Stimulated activated CD4-positive, alpha-beta T cell treated with anti-CD3 and anti-CD28 coated beads, Interleukin-12 subunit alpha, Interleukin-12 subunit beta, amount 100 ng/mL, for 48 hours (primary cell): ENCODE results near the gene CACNA1E.
A peak's percentile ranks its signal among the peaks of the same experiment; 100 is the strongest.

ENCODE experiments used
- DNase-seq, 3 donors: peaks; one replicate each; pipeline ENCODE4 v3.0.0-alpha.2; 2020; ENCODE audit warnings: low read depth in 2 of 3, low spot score in 1 of 3

CACNA1E gene

DNA sequence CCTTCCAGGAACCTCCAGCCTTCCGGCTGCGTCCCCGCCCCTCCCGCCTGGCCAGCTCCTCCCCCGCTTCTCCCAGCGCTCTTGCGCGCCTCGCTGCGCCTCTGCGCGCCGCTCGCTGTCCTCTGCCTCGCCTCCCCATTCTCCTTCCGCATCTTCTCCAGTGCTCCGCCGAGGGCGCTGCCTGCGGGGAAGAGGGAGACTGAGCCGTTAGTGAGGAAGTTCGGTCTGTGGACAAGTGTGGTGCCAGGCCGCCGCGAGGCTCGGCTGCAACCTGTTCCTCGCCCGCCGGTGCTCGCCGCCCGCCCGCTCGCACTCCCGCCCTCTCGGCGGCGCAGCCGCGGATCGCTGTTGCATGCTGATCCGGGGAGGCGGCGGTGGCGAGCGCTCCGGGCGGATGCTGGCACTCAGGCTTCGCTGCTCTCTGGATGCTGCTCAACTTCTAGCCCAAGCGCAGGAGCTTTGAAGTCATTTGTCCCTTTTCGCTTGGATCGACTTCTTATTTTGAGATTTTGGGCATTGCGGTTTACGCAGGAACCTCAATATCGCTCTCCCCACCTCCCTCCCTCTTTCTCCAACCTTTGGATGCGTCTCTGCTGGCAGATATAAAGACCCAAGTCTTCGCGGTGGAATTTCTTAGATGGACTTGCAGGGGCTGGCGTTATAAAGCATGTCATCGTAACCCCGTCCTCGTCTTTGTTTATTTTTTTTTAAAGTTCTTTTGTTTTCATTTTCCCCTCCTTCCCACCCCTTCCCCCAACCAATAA, 614 bp upstream of the CACNA1E start:
- peak; percentile 14 to 41 (median 19) for DNase-seq

DNA sequence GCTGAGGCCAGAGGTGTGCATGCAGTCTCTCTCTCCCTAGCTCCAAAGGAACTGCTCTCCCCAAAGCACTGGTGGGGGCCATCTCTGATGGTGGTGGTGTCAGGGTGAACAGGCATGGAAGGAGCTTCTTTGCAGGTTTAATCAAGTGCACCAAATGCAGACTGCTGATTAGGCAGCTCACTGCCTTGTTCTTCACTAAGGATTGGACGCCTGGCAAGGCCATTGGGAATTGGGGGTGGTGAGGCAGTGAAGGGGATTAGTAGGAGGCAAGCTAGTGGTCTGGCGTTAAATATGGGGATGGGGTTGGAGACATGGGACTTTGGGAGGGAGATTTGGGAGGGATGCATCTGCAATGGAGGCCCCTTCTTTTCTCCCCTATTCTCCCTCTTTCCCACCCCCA, 1.5 kb downstream of the CACNA1E start:
- no peak for DNase-seq

DNA sequence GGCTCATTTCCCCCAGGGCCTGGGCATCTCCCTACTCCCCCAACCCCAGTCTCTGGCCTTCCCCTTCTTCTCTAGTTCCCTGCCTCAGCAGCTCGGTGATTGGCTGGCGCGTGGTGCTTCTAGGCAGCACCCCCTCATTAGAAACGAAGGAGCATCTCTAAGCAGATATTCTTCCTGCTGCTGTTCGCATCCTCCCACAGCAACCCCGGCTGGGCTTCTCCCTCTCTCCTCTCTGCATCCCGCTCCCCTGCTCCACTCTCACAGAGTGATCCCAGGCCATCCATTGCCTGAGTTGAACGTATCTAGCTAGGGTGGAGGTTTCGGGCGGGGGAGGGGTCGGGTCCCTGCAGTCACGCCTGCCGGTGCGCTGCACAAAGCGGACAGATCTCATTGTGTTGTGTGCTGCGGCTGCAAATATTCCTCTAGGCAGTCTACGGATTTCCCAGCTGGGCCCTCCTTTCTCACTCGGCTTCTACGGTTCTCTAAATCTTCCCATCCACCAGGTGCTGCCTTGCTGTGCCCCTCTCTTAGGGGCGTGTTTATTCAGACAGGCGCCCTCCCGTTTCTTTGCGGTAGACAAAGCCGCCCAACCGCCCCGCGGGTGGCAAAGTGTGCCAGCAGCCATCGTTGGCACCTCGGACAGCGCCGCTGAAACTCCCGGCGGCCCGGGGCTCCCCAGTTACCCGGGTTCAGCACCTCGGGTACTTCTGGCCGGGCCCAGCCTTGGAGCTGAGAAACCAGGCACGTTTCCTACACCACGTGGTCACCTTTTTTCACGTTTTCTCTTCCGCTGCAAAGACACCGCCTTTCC, 2.2 kb downstream of the CACNA1E start:
- no peak for DNase-seq

DNA sequence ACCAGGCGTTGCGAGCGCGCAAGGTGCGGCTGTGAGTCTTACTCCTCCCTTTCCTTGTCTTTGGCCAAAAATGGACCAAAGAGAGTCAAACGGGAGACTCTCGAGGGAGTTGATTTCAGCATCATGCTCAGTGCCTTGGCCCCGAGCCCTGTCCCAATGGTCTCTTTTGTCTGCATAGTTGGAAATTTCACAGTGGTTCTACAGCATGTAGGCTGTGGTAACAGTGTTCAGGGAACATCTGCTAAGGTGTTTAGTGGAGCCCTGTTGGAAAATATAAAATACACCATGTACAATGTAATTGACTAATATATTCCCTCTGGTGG, 2.7 kb downstream of the CACNA1E start:
- DNase-seq: no peak

DNA sequence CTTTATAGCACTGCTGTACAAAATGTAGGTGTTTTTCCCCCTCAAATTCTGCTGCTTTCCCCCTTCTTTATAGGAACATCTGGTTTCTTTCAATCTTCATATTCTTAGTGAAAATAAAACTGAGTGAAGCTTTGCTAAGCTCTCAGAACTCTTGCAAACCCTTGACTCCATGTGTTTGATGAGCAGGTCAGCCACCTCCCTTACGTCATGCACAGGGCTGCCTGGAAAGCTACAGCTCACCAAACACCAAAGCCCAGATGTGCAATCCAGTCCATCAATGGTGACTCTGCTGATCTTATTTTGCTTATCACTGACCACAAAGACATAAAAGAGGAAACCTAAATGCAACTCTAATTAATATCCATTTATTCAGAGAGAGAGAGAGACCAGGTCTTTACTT, 5.5 kb downstream of the CACNA1E start:
- no peak for DNase-seq

DNA sequence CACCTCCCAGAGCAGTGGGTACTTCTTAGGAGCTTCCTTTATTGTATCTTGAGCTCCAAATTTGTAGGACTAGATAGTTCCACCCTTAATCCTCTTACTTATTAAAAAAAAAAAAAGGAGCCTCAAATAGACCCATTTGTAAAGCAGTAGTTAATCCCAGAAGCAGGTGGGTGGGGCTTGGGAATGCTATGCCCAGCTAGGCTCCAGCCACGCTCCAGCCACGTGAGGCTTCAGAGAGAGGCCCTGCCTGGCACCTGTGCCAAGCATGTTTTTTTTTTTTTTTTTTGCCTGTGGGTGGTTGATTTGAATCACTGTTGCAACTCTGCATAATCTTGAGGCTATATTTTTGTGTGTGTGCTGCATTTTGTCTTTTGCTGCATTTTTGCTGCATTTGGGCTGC, 7.0 kb downstream of the CACNA1E start:
- DNase-seq: no peak

DNA sequence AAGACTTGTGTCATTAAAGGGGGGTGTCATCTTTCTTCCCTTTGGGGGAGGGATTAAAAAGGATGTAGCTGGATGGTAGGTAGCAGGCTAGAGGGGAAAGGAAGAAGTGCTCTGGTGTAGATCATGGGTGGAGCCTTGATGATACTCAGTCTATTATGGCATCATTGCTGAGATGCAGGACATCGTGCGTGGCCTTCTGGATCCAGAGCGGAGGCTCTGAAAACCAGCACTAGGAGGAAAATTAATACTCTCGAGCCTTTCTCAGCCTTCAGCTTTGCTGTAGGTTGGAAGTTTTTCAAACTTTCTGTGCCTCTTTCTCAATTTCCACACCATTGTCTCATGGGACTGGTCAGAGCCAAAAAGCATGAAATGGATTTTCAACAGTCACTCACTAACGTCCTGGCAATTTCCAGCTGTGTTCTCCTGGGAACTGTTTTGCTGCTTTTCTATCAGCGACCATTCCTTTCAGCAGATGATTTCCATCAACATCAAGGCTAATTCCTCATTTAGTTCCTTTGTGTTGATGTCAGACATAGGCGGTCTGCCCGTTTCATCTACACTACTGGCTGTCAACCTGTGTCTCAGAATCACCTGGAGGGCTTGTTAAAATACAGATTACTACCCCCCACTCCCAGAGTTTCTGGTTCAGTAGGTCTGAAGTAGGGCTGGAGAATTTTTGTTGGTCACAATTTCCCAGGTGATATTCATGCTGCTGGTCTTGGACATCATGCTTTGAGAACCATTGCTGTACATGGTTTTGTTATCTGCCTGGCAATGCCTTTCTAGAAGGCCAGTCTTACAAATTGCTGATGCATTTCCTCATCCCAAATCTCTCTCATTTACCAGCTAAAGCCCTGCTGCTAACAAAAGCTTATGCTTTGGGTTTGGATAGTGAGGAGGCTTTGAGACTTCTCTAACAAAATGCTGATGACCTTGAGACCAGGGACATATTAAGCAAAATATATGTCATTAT, 7.7 kb downstream of the CACNA1E start:
- no peak for DNase-seq

DNA sequence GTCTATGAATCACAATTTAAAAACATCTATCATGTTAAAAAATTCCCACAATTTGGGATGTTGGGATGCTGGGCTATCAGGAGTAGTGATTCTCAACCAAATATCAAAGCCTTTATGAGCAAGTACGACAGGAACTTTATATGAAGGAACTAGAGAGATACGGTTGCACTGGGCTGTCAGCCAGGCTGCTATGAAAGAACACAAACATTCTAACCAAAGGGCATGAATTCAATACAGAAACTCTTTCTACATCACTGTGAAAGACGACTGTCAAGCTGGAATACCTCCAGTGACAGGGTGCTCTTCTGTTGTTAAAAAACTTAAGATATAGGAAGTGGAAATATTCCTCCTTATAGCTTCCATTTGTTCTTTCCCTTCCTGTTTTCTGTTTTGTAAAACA, 9.8 kb downstream of the CACNA1E start:
- DNase-seq: no peak

DNA sequence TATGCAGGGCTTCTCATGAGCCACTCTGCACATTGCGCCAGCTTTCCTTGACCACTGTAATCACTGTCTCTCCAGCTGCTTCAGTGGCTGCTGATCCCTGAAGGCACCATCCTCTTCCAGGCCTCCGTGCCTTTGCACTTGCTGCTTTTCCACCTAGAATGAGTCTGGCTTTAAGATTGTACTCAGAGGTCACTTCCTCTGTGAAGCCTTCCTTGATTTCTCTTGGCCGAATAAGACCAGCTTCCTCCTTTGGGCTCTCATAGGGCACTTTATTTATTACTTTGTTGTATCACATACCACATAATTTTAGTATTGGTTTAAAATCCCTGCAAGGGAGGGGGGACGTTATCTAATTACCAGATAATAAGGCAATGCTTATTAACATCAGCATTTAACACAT, 10.6 kb downstream of the CACNA1E start:
- DNase-seq: no peak

DNA sequence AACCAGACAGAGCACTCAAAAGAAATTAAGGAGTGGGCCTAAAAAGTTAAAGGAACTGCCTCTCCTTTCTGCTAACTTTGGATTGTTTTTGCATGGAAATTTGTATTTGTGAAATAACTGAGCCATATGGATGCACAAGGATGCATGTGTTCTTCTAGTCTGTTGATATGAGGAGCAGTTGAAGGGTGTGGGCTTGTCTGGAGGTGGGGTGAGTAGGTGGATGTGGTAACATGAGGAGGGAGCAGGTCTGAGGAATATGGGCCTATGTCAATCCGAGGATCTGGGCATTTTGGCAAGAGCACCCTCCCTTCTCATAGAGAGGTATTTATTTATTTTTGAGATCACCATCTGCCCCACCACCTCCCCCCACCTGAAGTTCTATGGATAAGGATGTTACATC, 13.4 kb downstream of the CACNA1E start:
- no peak for DNase-seq

DNA sequence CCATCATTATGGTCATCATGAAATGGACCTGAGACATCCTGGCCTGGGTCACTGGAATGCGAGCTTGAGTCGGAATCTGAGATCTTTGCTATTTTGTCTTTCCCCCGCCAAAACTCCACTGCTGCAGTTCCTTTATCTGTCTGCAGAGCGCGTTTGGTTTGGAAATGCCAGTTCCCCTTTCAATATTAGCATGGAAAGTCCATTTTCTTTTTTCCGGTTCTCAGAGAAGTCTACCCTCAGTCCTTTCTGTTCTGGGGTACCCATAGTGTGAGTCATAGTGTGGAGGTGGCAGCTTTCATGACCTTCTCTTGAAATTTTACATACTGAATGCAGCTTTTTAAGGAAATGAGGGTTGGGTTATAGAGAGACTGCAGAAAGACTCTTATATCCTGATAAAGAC, 14.6 kb downstream of the CACNA1E start:
- no peak for DNase-seq

DNA sequence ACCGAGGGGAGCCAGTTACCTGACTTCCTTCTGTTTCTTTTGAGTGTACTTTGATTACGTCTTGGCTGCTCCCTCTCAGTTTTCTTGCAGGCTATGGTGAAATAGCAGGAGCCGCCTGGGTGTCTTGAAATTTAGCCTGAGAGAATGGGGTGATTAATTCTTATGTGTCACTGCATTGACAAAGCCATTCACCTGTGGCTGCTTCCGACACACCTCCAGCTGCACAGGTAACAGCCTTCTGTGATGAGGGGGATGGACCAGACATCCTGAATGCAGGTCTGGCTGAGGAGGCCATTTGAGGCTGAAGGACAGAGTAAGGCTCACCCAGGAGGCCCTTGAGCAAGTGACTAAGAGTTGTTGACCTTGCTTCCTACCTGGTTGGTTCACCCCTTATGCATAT, 16.5 kb downstream of the CACNA1E start:
- no peak for DNase-seq

DNA sequence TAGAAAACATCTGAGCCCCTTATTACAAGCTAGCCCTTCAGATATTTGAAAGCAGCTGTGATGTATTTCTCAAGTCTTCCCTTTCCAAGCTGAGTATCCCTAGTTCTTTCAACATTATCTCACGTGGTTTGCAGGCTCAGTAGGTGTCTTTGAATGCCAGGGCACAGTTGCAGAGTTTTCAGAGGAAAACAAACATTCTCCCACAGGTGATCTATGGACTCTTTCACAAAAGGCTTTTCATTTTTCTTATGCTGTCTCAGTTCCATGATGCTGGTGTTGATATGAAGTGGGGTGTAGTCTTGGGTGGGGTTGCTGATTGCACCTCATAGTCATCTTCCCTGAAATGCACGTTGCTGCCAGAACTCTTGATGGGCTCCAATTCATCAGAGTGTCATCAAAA, 17.3 kb downstream of the CACNA1E start:
- DNase-seq: no peak

DNA sequence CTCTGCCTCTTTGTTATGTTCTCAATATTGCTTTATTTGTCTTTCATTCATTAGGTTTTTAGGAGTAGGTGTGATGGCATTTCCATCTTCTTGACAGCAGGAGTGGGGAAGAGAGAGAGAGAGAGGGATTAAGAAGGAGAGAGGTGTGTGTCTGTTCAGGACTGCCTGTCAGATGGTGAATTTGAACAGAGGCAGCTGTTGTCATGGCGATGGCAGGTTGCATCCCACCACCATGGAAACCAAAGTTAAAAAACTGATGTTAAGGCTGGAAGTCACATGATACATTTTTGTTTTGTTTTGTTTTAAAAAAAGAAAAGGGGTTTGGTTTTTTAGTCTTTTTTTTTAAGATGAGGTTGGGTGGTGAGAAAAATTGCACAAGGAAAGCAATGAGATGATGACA, 18.3 kb downstream of the CACNA1E start:
- no peak for DNase-seq

DNA sequence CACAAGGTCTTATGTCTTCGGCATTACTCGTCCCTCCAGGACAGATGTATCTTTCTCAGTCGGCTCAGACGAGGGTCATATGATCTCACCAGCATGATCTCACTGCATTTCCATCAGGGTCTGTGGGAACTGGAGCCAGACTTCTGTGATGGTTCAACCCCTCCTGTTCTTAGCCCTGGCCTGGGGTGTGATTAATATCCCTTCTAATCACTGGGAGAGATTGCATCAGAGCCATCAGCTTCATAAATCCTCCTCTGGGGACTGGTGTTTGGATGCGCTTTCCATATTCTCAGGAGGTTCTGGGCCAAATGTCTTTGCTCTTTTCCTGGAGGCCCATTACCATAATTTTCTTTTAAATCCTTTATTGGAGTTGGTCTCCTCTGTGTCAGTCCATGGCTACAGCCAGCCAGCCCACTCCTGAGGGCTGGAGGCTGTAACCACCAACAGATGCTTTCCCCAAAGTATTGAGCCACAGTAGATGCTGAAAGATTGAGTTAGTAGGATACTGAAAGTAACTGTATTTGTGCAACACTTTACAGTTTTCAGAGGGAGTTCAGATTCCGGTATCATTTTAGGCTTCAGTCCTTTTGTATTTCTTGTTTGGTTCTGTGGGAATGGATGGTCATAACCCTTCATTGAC, 20.0 kb downstream of the CACNA1E start:
- no peak for DNase-seq

DNA sequence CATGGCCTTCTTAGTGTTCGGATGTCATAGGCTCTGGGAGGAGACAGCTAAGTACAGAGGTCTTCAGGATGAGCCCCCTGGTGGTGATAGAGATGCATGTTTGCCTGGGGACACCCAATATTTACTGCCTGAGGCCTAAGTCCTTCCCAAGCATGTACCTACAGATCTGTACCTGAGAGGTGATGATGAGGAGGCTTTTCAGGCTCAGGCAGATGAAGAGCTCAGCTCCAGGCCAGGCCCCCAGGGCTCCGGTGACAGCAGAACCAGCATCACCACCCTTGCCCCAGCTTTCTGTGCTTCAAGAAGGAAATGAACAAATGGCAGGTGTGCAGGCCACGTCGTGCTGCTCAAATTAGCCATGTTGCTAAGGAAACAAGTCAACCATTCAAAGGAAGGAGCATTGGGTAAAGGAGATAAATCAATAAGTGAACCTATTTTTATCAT, 21.1 kb downstream of the CACNA1E start:
- no peak for DNase-seq

DNA sequence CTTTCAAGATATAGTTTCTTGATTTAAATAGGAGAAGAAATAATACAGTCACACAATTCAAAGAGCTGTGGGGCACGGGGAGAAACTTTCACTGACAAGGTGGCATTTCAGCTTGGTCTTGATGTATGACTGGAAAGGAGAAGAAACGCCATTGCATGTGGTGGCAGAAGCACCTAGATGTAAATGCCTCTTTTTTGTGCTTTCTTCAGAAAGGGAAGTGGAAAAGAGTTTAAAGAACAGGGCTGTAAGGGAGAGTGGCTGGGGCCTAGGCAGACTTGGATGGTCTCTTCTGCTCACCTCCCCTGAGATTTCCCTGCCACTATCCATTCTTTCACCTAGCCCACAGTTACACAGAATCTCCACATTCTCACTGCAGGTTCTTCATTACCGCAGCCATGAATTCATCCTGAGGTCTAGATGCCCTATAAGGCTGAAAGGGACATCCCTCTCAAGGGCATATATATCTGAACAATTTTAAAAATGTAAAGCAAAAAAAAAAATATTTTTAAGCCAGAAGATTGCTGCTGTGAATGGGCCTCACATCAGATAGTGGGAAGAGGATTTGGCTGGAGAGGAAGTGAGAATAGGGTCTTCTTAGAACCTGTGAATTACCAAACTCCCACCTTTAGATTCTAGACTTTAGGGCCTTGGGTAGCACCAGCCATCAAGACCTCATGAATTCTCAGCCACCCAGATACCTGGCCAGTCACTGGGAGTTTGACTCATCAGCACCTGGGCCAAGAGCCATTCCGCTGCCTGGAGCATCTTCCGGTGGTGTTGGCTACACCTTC, 23.4 kb downstream of the CACNA1E start:
- DNase-seq: no peak

DNA sequence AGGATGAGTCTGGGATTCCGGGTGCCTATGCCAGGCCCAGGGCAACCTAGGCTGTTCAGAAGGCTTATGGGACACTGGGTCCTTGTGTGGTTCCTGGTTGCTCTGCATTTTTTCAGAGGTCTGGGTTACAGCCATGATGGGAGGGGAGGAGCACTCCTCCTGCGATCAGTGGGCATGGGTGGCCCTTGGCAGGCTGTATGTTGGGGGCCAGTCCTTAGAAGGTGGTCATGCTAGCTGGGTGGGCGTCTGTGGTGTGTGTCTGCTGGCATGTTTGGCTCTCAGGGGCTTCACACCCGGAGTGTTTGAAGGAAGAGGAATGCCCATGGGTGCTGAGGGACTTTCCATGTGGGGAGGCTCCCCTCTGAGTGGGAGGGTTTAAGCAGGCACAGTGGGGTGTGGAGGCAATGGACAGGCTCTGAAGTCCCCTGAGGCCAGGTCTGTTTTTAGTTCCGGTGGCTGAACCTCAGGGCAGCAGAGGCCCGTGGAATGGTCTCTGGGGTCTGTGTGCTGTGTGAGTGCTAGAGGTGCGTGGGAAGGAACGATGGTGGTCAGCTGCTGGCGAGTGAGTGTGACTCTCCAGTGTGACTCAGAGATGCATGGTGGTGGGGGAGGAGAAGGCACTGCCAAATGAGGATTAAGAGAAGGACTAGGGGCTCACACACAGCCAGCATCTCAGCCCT, 25.3 kb downstream of the CACNA1E start:
- no peak for DNase-seq

DNA sequence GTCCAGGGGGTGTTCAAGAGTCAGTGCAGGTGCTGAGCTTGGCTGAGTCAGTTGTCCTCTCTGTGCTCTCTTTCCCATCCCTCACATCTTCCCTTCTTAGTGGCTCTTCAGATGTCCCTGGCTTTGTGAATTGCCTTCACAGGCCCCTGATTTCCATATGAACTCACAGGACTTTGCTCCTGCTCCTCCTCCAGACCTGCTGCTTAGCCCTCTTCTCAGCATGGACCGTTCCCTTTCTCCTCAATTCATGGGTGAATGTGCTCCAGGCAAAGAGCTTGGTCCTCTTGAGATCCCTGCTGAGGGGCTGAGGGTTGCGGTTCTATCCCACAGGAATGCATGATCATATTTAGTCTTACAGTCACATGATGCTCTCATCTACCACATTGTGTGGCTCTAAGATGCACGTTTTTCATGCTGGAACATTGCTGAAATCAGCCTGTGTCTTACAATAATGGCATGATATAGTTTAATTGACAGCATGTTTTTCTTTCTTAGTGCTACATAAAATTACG, 30.5 kb downstream of the CACNA1E start:
- no peak for DNase-seq
